Dermis blood vessel endothelial cell (primary cell): ENCODE data around the gene NAT14. TPM values are rescaled to one million over a fixed set of nuclear protein-coding genes. Genes with fewer than 3 reads are reported as not detected.

Experiments
- total RNA-seq: library from RNA; depleted of rRNA; stranded (reverse); fragments of >200 nt; gene quantifications from 2 replicates; pipeline ENCODE4 v1.2.3, GENCODE V29; 2014

The NAT14 gene
- total RNA-seq, 1 donor from 2014 or later = 14.5 TPM

Other genes with a start within 250 kb of the NAT14 start
- 23.8 and 54.5 TPM in 2 replicates for gene PPP6R1, start 226.2 kb upstream of the NAT14 start, total RNA-seq
- 23.5 and 41.4 TPM in 2 replicates for gene HSPBP1, start 205.1 kb upstream of the NAT14 start, total RNA-seq
- gene BRSK1, start 201.2 kb upstream of the NAT14 start, total RNA-seq = 0.79 and 2.2 TPM in 2 replicates
- gene TMEM150B, start 159.8 kb upstream of the NAT14 start, total RNA-seq = not detected in 2 replicates
- gene KMT5C, start 145.3 kb upstream of the NAT14 start, total RNA-seq = 6.1 and 6.7 TPM in 2 replicates
- not detected in 2 replicates for gene COX6B2, start 130.5 kb upstream of the NAT14 start, total RNA-seq
- not detected in 2 replicates for gene GARIN5B, start 121.9 kb upstream of the NAT14 start, total RNA-seq
- 0.17 TPM in 1 of 2 replicates, not detected in the other for gene IL11, start 114.7 kb upstream of the NAT14 start, total RNA-seq
- gene TMEM190, start 108.4 kb upstream of the NAT14 start, total RNA-seq = not detected in 2 replicates
- gene TMEM238, start 100.9 kb upstream of the NAT14 start, total RNA-seq = 0.34 and 1.0 TPM in 2 replicates
- gene RPL28, start 99.3 kb upstream of the NAT14 start, total RNA-seq = 257 and 280 TPM in 2 replicates
- 47.8 and 96.0 TPM in 2 replicates for gene UBE2S, start 77.4 kb upstream of the NAT14 start, total RNA-seq
- gene SHISA7, start 41.9 kb upstream of the NAT14 start, total RNA-seq = not detected in 2 replicates
- gene ISOC2, start 23.5 kb upstream of the NAT14 start, total RNA-seq = 56.2 and 76.5 TPM in 2 replicates
- gene C19orf85, start 20.4 kb upstream of the NAT14 start, total RNA-seq = not detected in 2 replicates
- 1.4 and 3.3 TPM in 2 replicates for gene ZNF628, start 8.6 kb upstream of the NAT14 start, total RNA-seq
- 0.19 and 0.51 TPM in 2 replicates for gene SSC5D, start 3.2 kb downstream of the NAT14 start, total RNA-seq
- gene SBK2, start 51.9 kb downstream of the NAT14 start, total RNA-seq = not detected in 2 replicates
- gene SBK3, start 60.4 kb downstream of the NAT14 start, total RNA-seq = 0.17 and 0.74 TPM in 2 replicates
- gene ZNF579, start 95.7 kb downstream of the NAT14 start, total RNA-seq = 3.2 and 6.7 TPM in 2 replicates
- gene FIZ1, start 114.3 kb downstream of the NAT14 start, total RNA-seq = 3.9 and 4.9 TPM in 2 replicates
- 12.3 and 14.8 TPM in 2 replicates for gene ZNF524, start 115.1 kb downstream of the NAT14 start, total RNA-seq
- 1.4 and 2.6 TPM in 2 replicates for gene ZNF865, start 120.5 kb downstream of the NAT14 start, total RNA-seq
- 3.9 and 5.3 TPM in 2 replicates for gene ZNF784, start 139.4 kb downstream of the NAT14 start, total RNA-seq
- gene ZNF580, start 155.8 kb downstream of the NAT14 start, total RNA-seq = 2.0 and 3.6 TPM in 2 replicates
- gene ZNF581, start 158.5 kb downstream of the NAT14 start, total RNA-seq = 16.3 and 20.8 TPM in 2 replicates
- 7.8 and 13.9 TPM in 2 replicates for gene CCDC106, start 163.0 kb downstream of the NAT14 start, total RNA-seq
- 84.1 and 172 TPM in 2 replicates for gene U2AF2, start 169.8 kb downstream of the NAT14 start, total RNA-seq
- gene EPN1, start 190.0 kb downstream of the NAT14 start, total RNA-seq = 71.6 and 243 TPM in 2 replicates